GM18520 (cell line): Measurements from ENCODE around the gene IGSF5.

Experiments
- ATAC-seq: cut with Tn5 transposase; IDR thresholded peaks from one replicate; pipeline ENCODE4 v1.9.1; 2021; ENCODE audit not compliant: unreplicated experiment

The IGSF5 gene

GRCh38 chr21:39812983-39813382, 68.0 kb downstream of the IGSF5 start:
- ATAC-seq, result no peak

DNA sequence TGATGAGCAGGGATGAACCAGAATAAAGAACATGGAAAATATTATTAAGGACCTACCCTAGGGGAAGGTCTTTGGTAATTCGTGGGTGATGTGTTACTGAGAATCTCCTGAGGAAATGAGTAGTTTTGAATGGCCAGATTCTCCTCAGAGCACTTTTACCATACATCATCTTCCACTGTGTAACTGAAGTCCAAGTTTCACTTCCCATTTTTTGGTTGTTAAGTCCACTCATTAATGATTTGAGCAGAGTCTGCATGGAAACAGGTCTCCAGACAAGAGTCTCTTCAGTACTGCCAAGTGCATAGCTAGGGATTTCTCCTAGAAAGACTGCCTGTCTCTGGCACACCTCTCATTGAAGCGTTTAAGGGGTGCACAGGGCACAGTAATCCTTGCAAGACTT, 73.6 kb downstream of the IGSF5 start:
- ATAC-seq, result no peak

DNA sequence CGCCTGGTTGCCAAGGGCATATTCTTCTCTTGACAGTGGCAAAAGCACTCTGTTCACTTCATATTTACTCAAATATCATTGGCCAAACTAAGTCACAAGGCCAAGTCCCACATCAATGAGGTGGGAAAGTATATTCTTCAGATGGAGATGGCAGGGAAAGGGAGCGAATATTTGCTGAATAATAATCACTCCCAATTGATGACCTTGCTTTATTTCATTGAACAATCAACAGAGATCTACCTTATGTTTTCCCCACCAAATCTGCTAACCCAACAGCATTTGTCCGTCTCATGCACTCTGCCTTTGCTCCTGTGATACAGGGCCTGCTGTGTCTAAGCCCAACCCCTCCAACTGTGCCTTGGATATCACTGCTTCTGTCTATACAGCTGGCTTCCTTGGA, 77.1 kb downstream of the IGSF5 start:
- ATAC-seq, result no peak

DNA sequence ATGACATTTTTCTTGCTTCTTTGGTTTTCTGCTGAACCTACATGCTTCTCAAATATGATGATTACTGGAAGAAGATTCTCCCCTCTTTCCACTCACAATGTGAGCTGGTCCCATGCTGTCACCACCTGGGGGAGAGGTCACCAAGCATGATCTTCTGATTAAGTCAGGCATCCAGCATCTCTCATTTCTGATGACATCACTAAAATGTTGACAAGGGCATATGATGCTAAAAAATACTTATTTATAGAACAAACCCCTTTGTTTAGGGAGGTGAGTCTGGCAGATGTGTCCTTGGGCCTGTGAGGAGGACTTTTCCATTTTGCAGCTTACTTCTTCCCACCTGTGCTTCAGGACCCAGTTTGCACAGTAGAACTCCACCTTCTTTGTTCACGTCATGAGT, 80.3 kb downstream of the IGSF5 start:
- no peak for ATAC-seq

GRCh38 chr21:39834543-39834942, 89.6 kb downstream of the IGSF5 start:
- ATAC-seq, result no peak

GRCh38 chr21:39837861-39838359, 92.9 kb downstream of the IGSF5 start:
- no peak for ATAC-seq

- ATAC-seq, result no peak
Measured at GRCh38 chr21:39840373-39841097, 95.6 kb downstream of the IGSF5 start.

DNA sequence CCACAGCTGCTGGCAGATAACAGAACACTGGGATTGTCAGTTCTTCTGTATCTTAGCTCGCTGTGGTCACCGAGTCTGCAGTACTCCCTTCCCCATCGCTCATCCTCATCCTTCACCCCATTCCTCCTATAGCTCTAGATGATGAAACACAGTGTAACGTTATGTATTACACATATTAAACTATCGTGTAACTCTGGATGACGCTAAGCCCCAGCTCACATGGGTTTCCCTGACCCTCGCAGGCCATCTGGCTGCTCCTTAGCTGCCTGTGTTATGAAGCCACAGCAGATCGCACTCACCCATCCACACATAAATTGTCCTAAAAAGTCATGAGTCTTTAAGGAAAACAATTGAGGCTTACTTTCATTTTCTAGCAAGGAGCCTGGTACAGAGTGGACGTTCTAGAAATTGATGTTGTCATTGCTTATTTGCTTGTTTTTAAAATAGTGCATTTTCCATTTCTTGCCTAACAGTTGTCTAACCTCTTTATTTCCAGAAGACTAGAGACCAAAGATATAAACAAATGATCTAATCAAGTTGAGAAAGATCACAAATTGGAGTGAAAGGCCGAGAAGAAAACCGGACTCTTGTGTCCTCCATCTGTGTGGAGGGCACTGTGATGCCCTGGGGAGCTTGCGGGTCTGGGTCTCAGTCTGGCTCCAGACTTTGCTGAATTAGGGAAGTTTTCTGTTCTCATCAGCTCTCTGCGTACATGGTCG, 97.9 kb downstream of the IGSF5 start:
- no peak for ATAC-seq

DNA sequence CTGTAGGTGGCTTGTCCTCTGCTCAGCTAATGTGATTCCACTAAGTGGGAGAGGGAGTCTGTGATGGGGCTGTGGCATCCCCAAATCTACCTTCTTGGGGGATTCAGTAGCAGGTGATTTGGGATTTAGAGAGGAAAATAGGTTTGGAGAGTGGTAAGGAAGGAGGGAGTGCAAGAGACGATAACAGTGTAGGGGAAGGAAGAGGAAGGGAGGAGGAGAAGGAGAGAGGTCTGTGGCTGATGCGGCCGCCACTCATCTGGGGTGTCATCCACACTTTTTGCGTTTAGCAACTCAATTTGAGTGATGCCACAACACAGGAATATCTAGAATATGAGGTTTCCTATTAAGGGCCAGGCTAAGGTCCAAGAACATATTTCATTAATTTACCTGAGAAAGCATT, 98.5 kb downstream of the IGSF5 start:
- no peak for ATAC-seq

GRCh38 chr21:39843916-39844315, 98.9 kb downstream of the IGSF5 start:
- ATAC-seq, result no peak

GRCh38 chr21:39845571-39846130, 100.7 kb downstream of the IGSF5 start:
- ATAC-seq, result no peak

GRCh38 chr21:39847877-39848276, 102.9 kb downstream of the IGSF5 start:
- no peak for ATAC-seq

DNA sequence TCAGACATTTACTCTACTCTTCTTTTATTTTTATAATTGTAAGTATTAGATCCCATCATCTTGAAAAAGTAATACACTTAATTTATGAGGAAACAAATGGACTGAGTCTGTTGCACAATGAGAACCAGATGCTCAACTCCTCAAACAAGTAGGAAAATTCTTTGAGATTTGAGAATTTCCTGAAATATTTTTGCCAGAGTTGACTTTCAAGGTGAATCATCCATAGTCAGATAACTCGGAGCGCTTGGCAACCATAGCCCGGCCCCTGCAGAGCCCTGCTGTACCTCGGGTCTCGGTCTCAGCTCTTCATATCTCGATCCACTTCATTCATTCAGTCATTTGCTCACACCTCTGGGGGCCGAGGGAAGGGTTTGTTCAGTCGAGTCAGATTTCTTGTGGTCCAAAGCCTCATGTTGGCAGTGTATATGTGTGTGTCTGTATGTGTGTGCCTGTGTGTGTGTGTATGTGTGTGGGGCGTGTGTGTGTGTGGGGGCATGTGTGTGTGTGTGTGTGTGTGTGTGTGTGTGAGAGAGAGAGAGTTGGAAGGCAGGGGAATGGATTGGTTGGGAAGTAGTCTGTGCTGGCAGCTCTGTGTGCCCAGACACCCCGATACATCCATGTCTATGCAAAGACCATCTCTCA, 104.2 kb downstream of the IGSF5 start:
- no peak for ATAC-seq

DNA sequence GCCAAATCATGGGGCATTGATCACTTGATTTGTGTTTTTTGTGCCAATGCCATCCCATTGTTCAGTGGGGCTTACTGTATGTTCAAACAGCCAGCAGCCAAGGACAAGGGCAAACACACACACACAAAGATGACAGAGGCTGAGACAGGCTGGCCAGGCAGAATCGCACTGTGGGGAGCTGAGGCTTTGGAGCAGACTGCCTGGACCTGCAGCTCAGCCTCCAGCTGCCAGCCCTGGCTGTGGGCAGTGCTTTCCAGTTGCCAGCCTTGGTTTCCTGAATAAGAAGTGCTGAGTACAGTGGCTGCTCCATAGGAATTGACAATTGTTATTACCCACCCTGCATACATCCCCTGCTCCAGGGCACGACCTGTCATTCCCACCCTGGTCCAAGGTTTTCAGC, 105.3 kb downstream of the IGSF5 start:
- ATAC-seq, result no peak

- ATAC-seq, result no peak
Measured at GRCh38 chr21:39851002-39851618, 106.1 kb downstream of the IGSF5 start.
